Esophagus squamous epithelium (tissue), 5 donors: ENCODE data around the gene CAPZA2. TPM values are rescaled to one million over a fixed set of nuclear protein-coding genes. Genes with fewer than 3 reads are reported as not detected.

Experiments used
- DNase-seq: peaks from one replicate; lab custom pipeline; 2025; lab: John Stamatoyannopoulos, UW
- H3K27ac ChIP-seq, 4 donors: fragments of 200-600 bp; sonication (generic); one replicate each; pipeline ENCODE4 v1.5.1; 2016 to 2019; ENCODE audit warnings: mild to moderate bottlenecking in 1 of 4
- H3K27me3 ChIP-seq, 4 donors: fragments of 200-600 bp; sonication (generic); 1 replicate in 3 of 4; 2 replicates in 1 of 4; pipeline versions ENCODE4 v1.5.1 to v1.6.0; 2017 to 2021; ENCODE audit warnings: antibody characterized with exemption in 1 of 4
- H3K36me3 ChIP-seq, 3 donors: fragments of 200-600 bp; sonication (generic); one replicate each; pipeline ENCODE4 v1.5.1; 2016 to 2019
- H3K4me1 ChIP-seq, 3 donors: fragments of 200-600 bp; sonication (generic); one replicate each; pipeline ENCODE4 v1.5.1; 2017 to 2019
- H3K4me3 ChIP-seq, 4 donors: fragments of 200-600 bp; sonication (generic); 1 replicate in 3 of 4; 2 replicates in 1 of 4; pipeline ENCODE4 v1.5.1; 2016 to 2019; ENCODE audit warnings: mild to moderate bottlenecking in 2 of 4, moderate library complexity in 1 of 4
- H3K9me3 ChIP-seq, 3 donors: fragments of 200-600 bp; sonication (generic); one replicate each; pipeline ENCODE4 v1.5.1; 2016 to 2019
- CTCF ChIP-seq, 6 experiments: fragments of 450-650 bp in 4 of 6; fragments of 200-600 bp in 2 of 6; sonication (generic) in 2 of 6; IDR thresholded peaks; one replicate each; pipeline ENCODE4 v1.5.1; 2016 to 2019; ENCODE audit warnings: antibody characterized with exemption in 6 of 6, mild to moderate bottlenecking in 4 of 6, moderate library complexity in 4 of 6
- POLR2A ChIP-seq, 4 donors: fragments of 450-650 bp; IDR thresholded peaks; one replicate each; pipeline ENCODE4 v1.6.1; 2017; ENCODE audit warnings: antibody characterized with exemption in 4 of 4, mild to moderate bottlenecking in 4 of 4, moderate library complexity in 3 of 4
- WGBS, 2 donors: methylation state at CpG; one replicate each; pipeline ENCODE4 v1.1.5; 2018; 5-methylcytosine and 5-hydroxymethylcytosine counted together
- intact Hi-C: fragments of 100-400 bp; cut with DNase I; formaldehyde crosslinking; loops from one replicate; pipeline ENCODE4 v1.15.0; 2022
- total RNA-seq, 4 donors: library from RNA; depleted of rRNA; stranded (reverse); fragments of >200 nt; gene quantifications; one replicate each; pipeline ENCODE4 v1.1.0, GENCODE V29; 2016
- donor health status: DM: yes; HTN: yes; CAD: no.

The CAPZA2 gene
- total RNA-seq, 4 donors from 2014 or later = 68.7 to 123 (median 84.1) TPM

GRCh38 chr7:116842371-116842770 is 20.0 kb upstream of the CAPZA2 start:
- no peak for DNase-seq
- Histone ChIP-seq H3K4me3 (no peak overlapping the region), H3K9me3 (no peaks in the 10 kb centered on the region), H3K36me3 (no peaks in the 10 kb centered on the region), H3K27ac (no peak overlapping the region), H3K27me3 (no peaks in the 10 kb centered on the region), H3K4me1 (no peaks in the 10 kb centered on the region)
- 60% methylated on average over 1 of the region's 1 CpG; no CpG with 5 or more reads in 1 of the 2 donors for WGBS, 2 donors
- TF ChIP-seq POLR2A (IDR thresholded peaks at IDR 0.05) (no peak), CTCF (IDR thresholded peaks at IDR 0.05) (no peak)
- intact Hi-C loops = no loop called here

GRCh38 chr7:116843378-116843777 is 19.0 kb upstream of the CAPZA2 start:
- no peak for TF ChIP-seq POLR2A (IDR thresholded peaks at IDR 0.05)
- no peak for TF ChIP-seq CTCF (IDR thresholded peaks at IDR 0.05)
- WGBS, 2 donors = 44 to 59% methylated on average over 4 of the region's 4 CpGs
- no peak overlapping the region for H3K4me3 ChIP-seq
- no peaks in the 10 kb centered on the region for H3K9me3 ChIP-seq
- no peaks in the 10 kb centered on the region for H3K36me3 ChIP-seq
- DNase-seq = no peak
- intact Hi-C loops = no loop called here
- H3K27ac ChIP-seq = no peak overlapping the region
- H3K4me1 ChIP-seq = no peaks in the 10 kb centered on the region
- no peaks in the 10 kb centered on the region for H3K27me3 ChIP-seq

- H3K9me3 ChIP-seq = no peaks in the 10 kb centered on the region
- intact Hi-C loops = no loop called here
- TF ChIP-seq POLR2A (IDR thresholded peaks at IDR 0.05) (no peak), CTCF (IDR thresholded peaks at IDR 0.05) (no peak)
- WGBS, 2 donors = 84 to 89% methylated on average over 5 of the region's 5 CpGs
- no peaks in the 10 kb centered on the region for H3K36me3 ChIP-seq
- H3K27ac ChIP-seq = no peak overlapping the region
- no peak overlapping the region for H3K4me3 ChIP-seq
- DNase-seq = no peak
- H3K4me1 ChIP-seq = no peaks in the 10 kb centered on the region
- H3K27me3 ChIP-seq = peaks cover 0 to 18% (median 0%) of the 10 kb centered on the region in 4 donors
These were observed 11.2 kb upstream of the CAPZA2 start for GRCh38 chr7:116851175-116851574.

- WGBS, 2 donors = 47 to 58% methylated on average over 3 of the region's 3 CpGs
- no peaks in the 10 kb centered on the region for H3K36me3 ChIP-seq
- no peak for DNase-seq
- no peak overlapping the region for H3K27ac ChIP-seq
- H3K27me3 ChIP-seq = peaks cover 0 to 18% (median 0%) of the 10 kb centered on the region in 4 donors
- H3K4me3 ChIP-seq = no peak overlapping the region
- H3K4me1 ChIP-seq = no peaks in the 10 kb centered on the region
- TF ChIP-seq POLR2A (IDR thresholded peaks at IDR 0.05) (no peak), CTCF (IDR thresholded peaks at IDR 0.05) (no peak)
- intact Hi-C loops = no loop called here
- H3K9me3 ChIP-seq = no peaks in the 10 kb centered on the region
These were observed 10.7 kb upstream of the CAPZA2 start for GRCh38 chr7:116851671-116852070.

GRCh38 chr7:116854132-116854531 is 8.3 kb upstream of the CAPZA2 start:
- 74 to 100% methylated on average over 1 of the region's 1 CpG for WGBS, 2 donors
- H3K4me1 ChIP-seq = peaks cover 0 to 1% (median 0%) of the 10 kb centered on the region in 3 donors
- peaks cover 0 to 17% (median 0%) of the 10 kb centered on the region in 4 donors for H3K27me3 ChIP-seq
- no peaks in the 10 kb centered on the region for H3K9me3 ChIP-seq
- no peak overlapping the region for H3K4me3 ChIP-seq
- intact Hi-C loops = no loop called here
- no peaks in the 10 kb centered on the region for H3K36me3 ChIP-seq
- no peak overlapping the region for H3K27ac ChIP-seq
- TF ChIP-seq POLR2A (IDR thresholded peaks at IDR 0.05) (no peak), CTCF (IDR thresholded peaks at IDR 0.05) (no peak)
- no peak for DNase-seq
